Hippocampal formation (tissue), 2 donors: ENCODE results near the gene SND1.

Source experiments
- DNase-seq, 2 donors: peaks; one replicate each; lab custom pipeline; 2025; lab: John Stamatoyannopoulos, UW

Gene SND1

GRCh38 chr7:128139406-128139805, 487.4 kb downstream of the SND1 start:
- DNase-seq: no peak

- DNase-seq: no peak
Measured at GRCh38 chr7:128141683-128142195, 489.7 kb downstream of the SND1 start.
